Effector memory CD4-positive, alpha-beta T cell (primary cell): ENCODE data around the gene GDE1.
"Not testable (repeated sequence)": the region's sequence is repeated elsewhere in the genome, so short reads cannot be mapped to it uniquely, and the experiment has no call there.

Experiments
- DNase-seq, 3 donors: peaks; one replicate each; pipeline ENCODE4 v3.0.0-alpha.2; 2020
- H3K27ac ChIP-seq: 2 replicates; pipeline ENCODE4 v1.7.0; 2013; ENCODE audit warnings: mild to moderate bottlenecking, low read length, moderate library complexity; ENCODE audit not compliant: insufficient read depth, poor library complexity, severe bottlenecking
- H3K27me3 ChIP-seq: replicated peaks from 2 replicates; pipeline ENCODE4 v1.7.0; 2013; ENCODE audit warnings: mild to moderate bottlenecking, low read length; ENCODE audit not compliant: insufficient read depth, control insufficient read depth, poor library complexity, severe bottlenecking
- H3K36me3 ChIP-seq: 2 replicates; pipeline ENCODE4 v1.7.0; 2013; ENCODE audit warnings: mild to moderate bottlenecking, low read length, moderate library complexity; ENCODE audit not compliant: control insufficient read depth, insufficient read depth
- H3K4me1 ChIP-seq: 2 replicates; pipeline ENCODE4 v1.7.0; 2013; ENCODE audit warnings: low read length, mild to moderate bottlenecking; ENCODE audit not compliant: control insufficient read depth, insufficient read depth, poor library complexity, severe bottlenecking
- H3K4me3 ChIP-seq: 2 replicates; pipeline ENCODE4 v1.7.0; 2013; ENCODE audit warnings: low read length, low read depth, mild to moderate bottlenecking; ENCODE audit not compliant: insufficient read depth, poor library complexity, severe bottlenecking
- H3K9me3 ChIP-seq: 2 replicates; pipeline ENCODE4 v1.7.0; 2013; ENCODE audit warnings: mild to moderate bottlenecking, low read length, moderate library complexity; ENCODE audit not compliant: control insufficient read depth

Gene GDE1

GRCh38 chr16:19549673-19550072 lies 27.8 kb upstream of the GDE1 start:
- Histone ChIP-seq H3K4me3 (no peak overlapping the region), H3K9me3 (no peaks in the 10 kb centered on the region), H3K27me3 (no peaks in the 10 kb centered on the region), H3K4me1 (no peaks in the 10 kb centered on the region), H3K36me3 (peaks cover 20% of the 10 kb centered on the region), H3K27ac (no peak overlapping the region)
- no peak for DNase-seq

- no peaks in the 10 kb centered on the region for H3K9me3 ChIP-seq
- H3K4me1 ChIP-seq: no peaks in the 10 kb centered on the region
- DNase-seq: no peak
- H3K4me3 ChIP-seq: no peak overlapping the region
- H3K27ac ChIP-seq: no peak overlapping the region
- H3K27me3 ChIP-seq: no peaks in the 10 kb centered on the region
- peaks cover 29% of the 10 kb centered on the region for H3K36me3 ChIP-seq
Measured at GRCh38 chr16:19548144-19548543, 26.2 kb upstream of the GDE1 start.

DNA sequence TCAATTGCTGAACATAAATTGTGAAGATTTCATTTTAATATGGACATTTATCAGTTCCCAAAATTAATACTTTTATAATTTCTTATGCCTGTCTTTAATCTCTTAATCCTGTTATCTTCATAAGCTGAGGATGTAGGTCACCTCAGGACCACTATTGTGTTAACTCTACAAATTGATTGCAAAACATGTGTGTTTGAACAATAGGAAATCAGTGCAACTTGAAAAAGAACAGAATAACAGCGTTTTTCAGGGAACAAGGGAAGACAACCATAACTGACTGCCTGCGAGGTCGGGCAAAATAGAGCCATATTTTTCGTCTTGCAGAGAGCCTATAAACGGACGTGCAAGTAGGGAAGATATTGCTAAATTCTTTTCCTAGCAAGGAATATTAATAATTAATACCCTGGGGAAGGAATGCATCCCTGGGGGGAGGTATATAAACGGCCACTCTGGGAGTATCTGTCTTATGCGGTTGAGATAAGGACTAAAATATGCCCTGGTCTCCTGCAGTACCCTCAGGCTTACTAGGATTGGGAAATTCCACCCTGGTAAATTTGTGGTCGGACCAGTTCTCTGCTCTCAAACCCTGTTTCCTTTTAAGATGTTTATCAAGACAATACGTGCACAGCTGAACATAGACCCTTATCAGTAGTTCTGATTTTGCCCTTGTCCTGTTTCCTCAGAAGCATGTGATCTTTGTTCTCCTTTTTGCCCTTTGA lies 21.5 kb upstream of the GDE1 start:
- not testable (repeated sequence) for H3K4me3 ChIP-seq, H3K4me1 ChIP-seq, H3K9me3 ChIP-seq, H3K27ac ChIP-seq, DNase-seq, H3K27me3 ChIP-seq
- peaks cover 38% of the 10 kb centered on the region for H3K36me3 ChIP-seq

DNA sequence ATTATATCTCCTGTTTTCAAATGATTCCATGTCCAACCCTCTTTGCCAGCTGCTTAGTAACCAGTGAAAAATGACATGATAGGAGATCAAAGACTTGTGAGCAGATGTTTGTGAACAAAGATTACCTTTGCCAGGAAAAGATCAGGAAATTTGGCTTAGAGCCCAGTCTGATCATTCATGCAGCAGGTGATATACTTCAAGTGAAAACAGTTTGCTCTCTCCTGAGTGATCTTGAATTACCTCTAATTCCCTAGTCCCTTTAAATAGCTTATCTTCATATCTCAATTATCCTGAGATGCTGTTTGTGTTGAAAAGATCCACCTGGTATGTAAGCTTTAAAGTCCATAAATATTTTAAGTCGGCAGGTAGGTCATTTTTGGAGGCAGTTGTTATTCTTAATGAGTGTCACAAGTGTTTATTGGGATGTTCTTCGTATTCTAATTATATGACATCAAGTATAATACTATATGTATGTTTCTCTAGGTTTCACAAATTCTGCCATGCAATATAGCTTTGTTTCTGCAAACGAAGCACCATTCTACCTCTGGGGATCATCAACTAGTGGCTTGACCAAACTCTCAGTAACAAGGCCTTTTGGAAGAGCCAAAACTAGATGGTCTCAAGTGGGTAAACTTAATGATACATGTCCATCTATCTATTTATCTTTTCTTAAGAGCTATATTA lies 20.4 kb upstream of the GDE1 start:
- no peaks in the 10 kb centered on the region for H3K27me3 ChIP-seq
- no peaks in the 10 kb centered on the region for H3K9me3 ChIP-seq
- H3K4me3 ChIP-seq: no peak overlapping the region
- no peak for DNase-seq
- no peaks in the 10 kb centered on the region for H3K4me1 ChIP-seq
- H3K36me3 ChIP-seq: peaks cover 38% of the 10 kb centered on the region
- no peak overlapping the region for H3K27ac ChIP-seq

DNA sequence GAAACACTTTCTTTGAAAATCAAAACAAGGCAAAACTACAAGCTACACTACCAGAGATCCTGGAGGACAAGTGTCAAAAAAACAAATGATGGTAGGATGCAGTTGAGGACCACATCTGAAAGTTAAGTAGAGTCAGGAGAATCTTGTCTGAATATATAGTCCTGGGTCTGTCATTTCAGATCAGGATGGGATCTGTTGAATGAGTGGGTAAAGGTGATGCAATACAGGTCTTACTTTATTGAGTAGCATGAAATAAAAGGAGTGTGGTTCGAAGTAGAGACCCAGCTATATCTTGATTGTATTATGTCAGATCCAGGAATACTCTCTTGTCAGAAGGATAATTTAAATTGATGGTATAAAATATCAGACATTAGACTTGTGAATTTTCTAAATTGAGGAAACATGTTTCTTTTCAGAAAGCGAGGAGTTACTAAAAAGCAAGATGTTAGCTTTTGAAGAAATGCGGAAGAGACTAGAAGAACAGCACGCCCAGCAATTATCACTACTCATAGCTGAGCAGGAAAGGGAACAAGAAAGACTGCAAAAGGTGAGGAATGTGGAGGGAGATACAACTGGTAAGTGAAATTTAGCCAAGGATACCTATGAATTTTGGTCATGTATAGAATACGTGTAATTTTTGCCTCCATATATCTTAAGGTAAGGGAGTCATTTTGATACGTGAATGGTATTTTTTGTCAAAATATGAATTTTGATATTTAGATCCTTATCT lies 18.5 kb upstream of the GDE1 start:
- Histone ChIP-seq H3K27me3 (no peaks in the 10 kb centered on the region), H3K4me1 (no peaks in the 10 kb centered on the region), H3K4me3 (no peak overlapping the region), H3K27ac (no peak overlapping the region), H3K36me3 (peaks cover 37% of the 10 kb centered on the region), H3K9me3 (no peaks in the 10 kb centered on the region)
- DNase-seq: no peak

- no peak overlapping the region for H3K4me3 ChIP-seq
- no peaks in the 10 kb centered on the region for H3K4me1 ChIP-seq
- DNase-seq: no peak
- no peaks in the 10 kb centered on the region for H3K9me3 ChIP-seq
- no peak overlapping the region for H3K27ac ChIP-seq
- H3K36me3 ChIP-seq: peaks cover 18% of the 10 kb centered on the region
- H3K27me3 ChIP-seq: no peaks in the 10 kb centered on the region
Measured at GRCh38 chr16:19532601-19533000, 10.7 kb upstream of the GDE1 start.

- H3K4me3 ChIP-seq: no peak overlapping the region
- no peak for DNase-seq
- no peaks in the 10 kb centered on the region for H3K27me3 ChIP-seq
- no peak overlapping the region for H3K27ac ChIP-seq
- peaks cover 8% of the 10 kb centered on the region for H3K36me3 ChIP-seq
- peaks cover 8% of the 10 kb centered on the region for H3K4me1 ChIP-seq
- H3K9me3 ChIP-seq: no peaks in the 10 kb centered on the region
Measured at GRCh38 chr16:19528666-19529065, 6.8 kb upstream of the GDE1 start.

GRCh38 chr16:19527161-19527560 lies 5.3 kb upstream of the GDE1 start:
- DNase-seq: no peak
- H3K36me3 ChIP-seq: peaks cover 8% of the 10 kb centered on the region
- no peak overlapping the region for H3K27ac ChIP-seq
- H3K27me3 ChIP-seq: no peaks in the 10 kb centered on the region
- H3K9me3 ChIP-seq: no peaks in the 10 kb centered on the region
- no peak overlapping the region for H3K4me3 ChIP-seq
- peaks cover 10% of the 10 kb centered on the region for H3K4me1 ChIP-seq

- H3K36me3 ChIP-seq: peaks cover 8% of the 10 kb centered on the region
- peaks cover 21% of the 10 kb centered on the region for H3K4me1 ChIP-seq
- no peak overlapping the region for H3K27ac ChIP-seq
- no peaks in the 10 kb centered on the region for H3K9me3 ChIP-seq
- H3K4me3 ChIP-seq: no peak overlapping the region
- DNase-seq: no peak
- no peaks in the 10 kb centered on the region for H3K27me3 ChIP-seq
Measured at GRCh38 chr16:19525385-19525723, 3.5 kb upstream of the GDE1 start.
